GM12891 (cell line): ENCODE data around the gene FBXL17.

Experiments
- POLR2A ChIP-seq: IDR thresholded peaks from 2 replicates; pipeline ENCODE4 v1.6.1; 2011; ENCODE audit warnings: low read depth, low read length, control low read depth
- POLR2AphosphoS5 ChIP-seq: IDR thresholded peaks from 2 replicates; pipeline ENCODE4 v1.6.1; 2011; ENCODE audit warnings: low read depth, low read length, control low read depth

- TF ChIP-seq POLR2A (no peak), POLR2AphosphoS5 (no peak)
These were observed 551.1 kb downstream of the FBXL17 start for GRCh38 chr5:107830750-107831149.
